Occipital lobe (tissue), 1 donor: ENCODE data around the gene METTL26. TPM values are rescaled to one million over a fixed set of nuclear protein-coding genes. Genes with fewer than 3 reads are reported as not detected.

ENCODE experiments used
- total RNA-seq: library from RNA; depleted of rRNA; stranded (reverse); fragments of >200 nt; gene quantifications from one replicate; pipeline ENCODE4 v1.2.3, GENCODE V29; 2014

METTL26 gene
- total RNA-seq, 1 donor from 2014 or later = 25.3 TPM

Other genes starting within 250 kb of the METTL26 start
- 15.4 TPM for gene NME4, start 239.1 kb downstream of the METTL26 start, total RNA-seq
- 7.6 TPM for gene DECR2, start 234.4 kb downstream of the METTL26 start, total RNA-seq
- gene RAB11FIP3, start 210.7 kb downstream of the METTL26 start, total RNA-seq = 25.6 TPM
- 10.3 TPM for gene CAPN15, start 108.6 kb downstream of the METTL26 start, total RNA-seq
- not detected for gene PRR35, start 75.9 kb downstream of the METTL26 start, total RNA-seq
- 0.31 TPM for gene NHLRC4, start 69.3 kb downstream of the METTL26 start, total RNA-seq
- gene PIGQ, start 66.3 kb downstream of the METTL26 start, total RNA-seq = 18.1 TPM
- gene RAB40C, start 46.2 kb downstream of the METTL26 start, total RNA-seq = 24.2 TPM
- gene WFIKKN1, start 5.3 kb downstream of the METTL26 start, total RNA-seq = 0.47 TPM
- gene MCRIP2, start 5.5 kb upstream of the METTL26 start, total RNA-seq = 8.9 TPM
- 7.2 TPM for gene WDR90, start 13.1 kb upstream of the METTL26 start, total RNA-seq
- 20.9 TPM for gene RHOT2, start 31.8 kb upstream of the METTL26 start, total RNA-seq
- gene RHBDL1, start 39.4 kb upstream of the METTL26 start, total RNA-seq = 1.4 TPM
- gene STUB1, start 44.1 kb upstream of the METTL26 start, total RNA-seq = 49.9 TPM
- gene JMJD8, start 48.0 kb upstream of the METTL26 start, total RNA-seq = 14.3 TPM
- gene WDR24, start 54.1 kb upstream of the METTL26 start, total RNA-seq = 3.0 TPM
- 3.7 TPM for gene FBXL16, start 69.5 kb upstream of the METTL26 start, total RNA-seq
- 16.7 TPM for gene METRN, start 78.8 kb upstream of the METTL26 start, total RNA-seq
- gene ANTKMT, start 84.8 kb upstream of the METTL26 start, total RNA-seq = 11.5 TPM
- 4.2 TPM for gene CCDC78, start 90.1 kb upstream of the METTL26 start, total RNA-seq
- gene HAGHL, start 90.8 kb upstream of the METTL26 start, total RNA-seq = 7.0 TPM
- 48.8 TPM for gene CIAO3, start 104.7 kb upstream of the METTL26 start, total RNA-seq
- not detected for gene MSLN, start 124.4 kb upstream of the METTL26 start, total RNA-seq
- 11.2 TPM for gene RPUSD1, start 152.1 kb upstream of the METTL26 start, total RNA-seq
- gene CHTF18, start 152.3 kb upstream of the METTL26 start, total RNA-seq = 8.9 TPM
- not detected for gene GNG13, start 164.4 kb upstream of the METTL26 start, total RNA-seq